ENCODE results near the gene TMSB15C.
"Not testable (repeated sequence)": the region's sequence is repeated elsewhere in the genome, so short reads cannot be mapped to it uniquely, and the experiment has no call there.

The TMSB15C gene

DNA sequence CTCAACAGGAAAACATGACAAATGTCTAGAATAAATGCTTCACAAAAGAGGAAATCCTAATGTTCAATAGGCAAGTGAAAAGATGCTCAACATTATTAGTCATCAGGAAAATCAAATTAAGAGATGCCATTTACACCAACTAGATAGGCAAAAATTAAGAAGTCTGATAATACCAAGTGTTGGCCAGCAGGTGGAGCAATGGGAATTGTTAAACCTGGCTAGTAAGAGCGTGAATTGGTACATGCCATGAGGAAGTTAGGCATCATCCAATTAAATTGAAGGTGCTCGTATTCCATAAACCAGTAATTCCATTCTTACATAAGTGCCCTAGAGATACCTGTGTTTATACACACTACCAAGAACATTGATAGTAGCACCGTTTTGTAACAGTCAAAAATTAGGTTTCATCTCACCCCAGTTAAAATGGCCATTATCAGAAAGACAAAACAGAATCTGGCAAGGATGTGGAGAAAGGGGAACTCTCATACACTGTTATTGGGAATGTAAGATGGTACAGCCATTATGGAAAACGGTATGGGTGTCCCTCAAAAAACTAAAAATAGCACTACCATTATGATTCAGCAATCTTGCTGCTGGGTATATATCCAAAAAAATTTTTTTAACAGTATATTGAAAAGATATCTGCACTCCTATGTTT is 22.2 kb upstream of the TMSB15C start:
- H3K4me1 ChIP-seq (ENCODE audit: control insufficient read depth, insufficient read depth, low read length), result no peaks in the 10 kb centered on the region
- H3K36me3 ChIP-seq (ENCODE audit: control insufficient read depth, insufficient read depth, low read length), result no peaks in the 10 kb centered on the region
- H3K27me3 ChIP-seq (ENCODE audit: control insufficient read depth, insufficient read depth, low read length), result no peaks in the 10 kb centered on the region
- H3K9me3 ChIP-seq (ENCODE audit: control insufficient read depth, low read length), result no peaks in the 10 kb centered on the region
- H3K4me3 ChIP-seq (ENCODE audit: low read length), result no peak overlapping the region
- H3K9ac ChIP-seq (ENCODE audit: low read length), result no peak overlapping the region

DNA sequence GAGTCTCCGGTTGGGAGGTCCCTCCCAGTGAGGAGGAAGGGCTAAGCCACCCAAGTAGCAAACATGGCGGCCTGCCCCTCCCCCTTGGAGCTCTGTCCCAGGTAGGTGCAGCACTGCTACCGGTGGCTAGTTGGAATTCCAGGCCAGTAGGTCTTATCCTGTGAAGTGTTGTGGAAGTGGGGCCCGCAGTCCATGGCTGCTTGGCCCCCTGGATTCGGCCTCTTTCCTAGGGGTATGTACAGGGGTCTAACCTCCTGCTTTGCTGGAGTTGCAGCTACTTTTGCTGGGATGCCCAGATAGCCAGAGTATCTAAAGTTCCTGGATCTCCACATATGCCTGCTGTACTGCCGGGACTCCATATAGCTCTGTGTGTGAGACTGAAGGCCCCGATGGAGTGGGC is 9.9 kb upstream of the TMSB15C start:
- H3K9me3 ChIP-seq (ENCODE audit: control insufficient read depth, low read length), result no peaks in the 10 kb centered on the region
- H3K27me3 ChIP-seq (ENCODE audit: control insufficient read depth, insufficient read depth, low read length), result no peaks in the 10 kb centered on the region
- H3K4me3 ChIP-seq (ENCODE audit: low read length), result no peak overlapping the region
- no peak overlapping the region for H3K9ac ChIP-seq (ENCODE audit: low read length)
- no peaks in the 10 kb centered on the region for H3K36me3 ChIP-seq (ENCODE audit: control insufficient read depth, insufficient read depth, low read length)
- no peaks in the 10 kb centered on the region for H3K4me1 ChIP-seq (ENCODE audit: control insufficient read depth, insufficient read depth, low read length)

DNA sequence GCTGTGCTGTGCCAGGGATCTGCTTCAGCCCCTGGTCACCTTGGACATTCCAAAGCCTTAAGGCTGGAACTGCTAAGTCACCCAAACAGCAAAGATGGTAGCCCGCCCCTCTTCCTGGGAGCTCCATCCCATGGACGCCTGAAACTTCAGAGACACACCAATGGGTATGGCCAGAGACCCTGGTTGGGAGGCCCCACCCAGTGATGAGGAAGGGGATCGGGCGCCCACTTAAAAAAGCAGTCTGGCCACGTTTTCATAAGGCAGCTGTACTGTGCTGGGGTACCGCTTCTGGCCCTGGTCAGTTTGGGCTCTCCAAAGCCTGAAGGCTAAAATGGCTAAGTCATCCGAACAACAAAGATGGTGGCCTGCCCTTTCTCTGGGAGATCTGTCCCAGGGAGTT is 9.4 kb upstream of the TMSB15C start:
- Histone ChIP-seq H3K27me3 (ENCODE audit: control insufficient read depth, insufficient read depth, low read length) (no peaks in the 10 kb centered on the region), H3K36me3 (ENCODE audit: control insufficient read depth, insufficient read depth, low read length) (no peaks in the 10 kb centered on the region), H3K9ac (ENCODE audit: low read length) (no peak overlapping the region), H3K4me1 (ENCODE audit: control insufficient read depth, insufficient read depth, low read length) (no peaks in the 10 kb centered on the region), H3K9me3 (ENCODE audit: control insufficient read depth, low read length) (no peaks in the 10 kb centered on the region), H3K4me3 (ENCODE audit: low read length) (no peak overlapping the region)

DNA sequence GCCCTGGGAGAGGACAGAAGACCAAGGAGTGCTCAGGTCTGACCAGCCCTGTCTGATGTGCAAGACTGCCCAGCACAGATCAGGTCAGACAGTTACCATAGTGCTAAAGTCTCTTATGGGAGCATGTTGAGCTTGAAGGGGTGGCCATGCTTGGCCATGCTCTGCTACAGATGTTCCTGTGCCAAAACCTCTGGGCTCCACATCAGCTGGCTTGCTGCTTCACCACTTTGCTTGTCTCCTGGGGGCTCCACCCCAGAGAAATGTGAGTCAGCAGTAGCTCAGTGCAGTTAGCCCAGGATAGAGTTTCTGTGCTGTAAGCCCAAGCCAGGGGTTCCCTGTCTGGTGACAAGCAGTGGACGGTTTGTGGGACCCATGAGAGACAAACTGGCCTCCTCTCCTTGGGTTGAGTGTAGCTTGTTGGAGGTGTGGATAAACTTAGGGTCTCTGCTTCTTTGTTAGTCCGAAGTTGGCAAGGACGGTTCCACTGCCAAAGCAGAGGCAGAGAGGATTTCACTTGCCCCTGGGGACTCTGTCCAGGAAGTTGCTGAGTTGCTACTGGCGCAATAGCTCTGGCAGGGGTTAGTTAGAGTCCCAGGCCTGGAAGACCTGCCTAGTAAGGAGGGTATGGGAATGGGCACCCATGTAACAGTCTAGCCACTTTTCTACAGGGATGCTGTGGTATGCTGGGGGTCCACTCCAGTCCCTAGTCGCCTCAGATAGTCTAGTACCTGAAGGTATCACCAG is 8.7 kb upstream of the TMSB15C start:
- no peaks in the 10 kb centered on the region for H3K9me3 ChIP-seq (ENCODE audit: control insufficient read depth, low read length)
- H3K9ac ChIP-seq (ENCODE audit: low read length), result no peak overlapping the region
- no peak overlapping the region for H3K4me3 ChIP-seq (ENCODE audit: low read length)
- no peaks in the 10 kb centered on the region for H3K27me3 ChIP-seq (ENCODE audit: control insufficient read depth, insufficient read depth, low read length)
- H3K36me3 ChIP-seq (ENCODE audit: control insufficient read depth, insufficient read depth, low read length), result no peaks in the 10 kb centered on the region
- H3K4me1 ChIP-seq (ENCODE audit: control insufficient read depth, insufficient read depth, low read length), result no peaks in the 10 kb centered on the region

DNA sequence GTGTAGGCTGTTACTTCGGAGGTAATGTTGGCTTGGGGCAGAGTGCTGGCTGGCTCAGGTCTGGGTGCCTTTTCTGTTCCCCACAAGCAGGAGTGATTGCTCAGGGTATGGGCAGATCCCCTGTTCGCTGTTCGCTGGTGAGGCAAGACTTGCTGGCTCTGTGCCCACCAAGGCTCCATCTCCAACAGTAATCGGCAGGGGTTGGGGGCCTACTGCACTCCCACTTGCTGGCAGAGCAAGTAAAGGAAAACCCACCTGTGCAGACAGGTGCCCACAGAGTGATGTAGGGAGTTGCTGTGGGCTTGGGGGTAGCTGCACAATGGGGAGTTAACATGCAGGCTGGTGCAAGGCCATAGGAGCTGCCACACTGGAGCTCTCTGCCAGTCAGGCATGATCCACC is 8.0 kb upstream of the TMSB15C start:
- Histone ChIP-seq H3K4me1 (ENCODE audit: control insufficient read depth, insufficient read depth, low read length) (no peaks in the 10 kb centered on the region), H3K36me3 (ENCODE audit: control insufficient read depth, insufficient read depth, low read length) (no peaks in the 10 kb centered on the region), H3K4me3 (ENCODE audit: low read length) (no peak overlapping the region), H3K9ac (ENCODE audit: low read length) (no peak overlapping the region), H3K27me3 (ENCODE audit: control insufficient read depth, insufficient read depth, low read length) (no peaks in the 10 kb centered on the region), H3K9me3 (ENCODE audit: control insufficient read depth, low read length) (no peaks in the 10 kb centered on the region)

DNA sequence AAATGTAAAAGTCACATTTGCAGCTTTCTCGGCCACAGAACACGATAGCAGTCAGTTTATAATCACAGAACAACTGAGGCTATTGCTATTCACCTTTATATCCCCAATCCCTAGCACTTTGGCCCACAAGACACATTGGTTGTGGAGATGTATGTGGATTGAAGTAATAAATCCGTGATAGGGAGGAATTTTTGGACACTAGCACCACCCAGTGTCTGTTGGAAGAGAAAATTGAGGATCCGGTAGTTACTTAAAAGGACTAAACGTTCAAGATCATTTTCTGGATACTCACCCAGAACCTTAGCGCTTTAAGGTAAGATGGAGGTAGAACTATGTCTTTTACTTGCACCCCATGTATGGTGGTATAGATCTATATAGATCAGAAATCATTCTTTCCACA is 1.8 kb upstream of the TMSB15C start:
- H3K4me1 ChIP-seq (ENCODE audit: control insufficient read depth, insufficient read depth, low read length); H3K4me3 ChIP-seq (ENCODE audit: low read length); H3K27me3 ChIP-seq (ENCODE audit: control insufficient read depth, insufficient read depth, low read length); H3K9me3 ChIP-seq (ENCODE audit: control insufficient read depth, low read length); H3K36me3 ChIP-seq (ENCODE audit: control insufficient read depth, insufficient read depth, low read length); H3K9ac ChIP-seq (ENCODE audit: low read length): not testable (repeated sequence)

DNA sequence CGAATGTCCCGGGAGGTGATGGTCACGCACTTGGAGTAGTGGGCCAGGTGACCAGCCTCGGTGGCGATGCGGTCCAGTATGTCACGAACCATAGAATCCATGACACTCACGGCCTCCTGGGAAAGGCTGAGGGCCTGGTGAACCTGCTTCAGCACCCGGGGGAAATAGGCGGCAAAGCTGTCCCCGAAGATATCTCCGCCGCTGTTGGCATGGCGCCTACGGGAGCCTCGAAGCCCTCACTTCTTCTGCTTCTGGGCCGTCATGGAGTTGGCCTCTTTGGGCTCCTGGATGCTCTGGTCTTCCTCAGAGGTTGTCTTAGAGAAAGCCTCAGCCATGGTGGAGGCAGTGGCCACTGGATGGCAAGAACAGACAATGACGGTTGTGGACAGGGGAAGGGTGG is 13.4 kb downstream of the TMSB15C start:
- not testable (repeated sequence) for H3K4me1 ChIP-seq (ENCODE audit: control insufficient read depth, insufficient read depth, low read length); H3K27me3 ChIP-seq (ENCODE audit: control insufficient read depth, insufficient read depth, low read length); H3K9ac ChIP-seq (ENCODE audit: low read length); H3K4me3 ChIP-seq (ENCODE audit: low read length); H3K9me3 ChIP-seq (ENCODE audit: control insufficient read depth, low read length); H3K36me3 ChIP-seq (ENCODE audit: control insufficient read depth, insufficient read depth, low read length)

DNA sequence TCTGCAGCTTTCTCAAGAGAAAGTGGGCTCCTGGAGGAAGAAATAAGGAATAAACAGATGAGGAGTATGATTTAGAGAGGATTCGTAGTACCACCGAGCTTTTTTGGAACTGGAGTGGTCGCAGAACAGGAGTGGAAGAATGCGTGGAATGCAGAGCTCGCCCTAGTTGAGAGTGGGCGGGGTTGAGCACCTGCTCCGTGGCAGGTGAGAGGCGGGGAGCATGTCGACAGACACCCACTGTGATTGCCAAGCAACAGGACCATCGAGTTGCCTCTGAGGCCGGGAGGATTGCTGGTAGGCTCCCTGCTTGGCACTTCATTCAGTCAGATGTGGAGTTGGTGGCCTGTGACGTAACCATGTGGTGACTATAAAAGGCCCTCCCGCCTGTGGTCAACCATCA is 21.1 kb downstream of the TMSB15C start:
- not testable (repeated sequence) for H3K27me3 ChIP-seq (ENCODE audit: control insufficient read depth, insufficient read depth, low read length); H3K36me3 ChIP-seq (ENCODE audit: control insufficient read depth, insufficient read depth, low read length); H3K4me3 ChIP-seq (ENCODE audit: low read length); H3K9ac ChIP-seq (ENCODE audit: low read length); H3K4me1 ChIP-seq (ENCODE audit: control insufficient read depth, insufficient read depth, low read length); H3K9me3 ChIP-seq (ENCODE audit: control insufficient read depth, low read length)

DNA sequence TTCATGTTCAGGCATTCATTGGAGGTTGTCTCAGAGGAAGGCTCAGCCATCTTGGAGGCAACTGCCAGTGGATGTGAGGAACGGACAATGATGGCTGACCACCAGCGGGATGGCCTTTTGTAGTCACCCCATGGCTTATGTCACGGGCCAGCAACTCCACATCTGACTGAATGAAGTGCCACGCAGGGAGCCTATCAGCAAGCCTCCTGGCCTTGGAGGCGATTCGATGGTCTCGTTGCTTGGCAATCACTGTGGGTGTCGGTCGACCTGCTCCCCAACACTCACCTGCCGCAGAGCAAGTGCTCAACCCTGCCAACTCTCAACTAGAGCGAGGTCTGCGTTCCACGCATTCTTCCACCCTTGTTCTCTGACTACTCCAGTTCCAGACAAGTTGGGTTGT is 28.9 kb downstream of the TMSB15C start:
- no peaks in the 10 kb centered on the region for H3K36me3 ChIP-seq (ENCODE audit: control insufficient read depth, insufficient read depth, low read length)

DNA sequence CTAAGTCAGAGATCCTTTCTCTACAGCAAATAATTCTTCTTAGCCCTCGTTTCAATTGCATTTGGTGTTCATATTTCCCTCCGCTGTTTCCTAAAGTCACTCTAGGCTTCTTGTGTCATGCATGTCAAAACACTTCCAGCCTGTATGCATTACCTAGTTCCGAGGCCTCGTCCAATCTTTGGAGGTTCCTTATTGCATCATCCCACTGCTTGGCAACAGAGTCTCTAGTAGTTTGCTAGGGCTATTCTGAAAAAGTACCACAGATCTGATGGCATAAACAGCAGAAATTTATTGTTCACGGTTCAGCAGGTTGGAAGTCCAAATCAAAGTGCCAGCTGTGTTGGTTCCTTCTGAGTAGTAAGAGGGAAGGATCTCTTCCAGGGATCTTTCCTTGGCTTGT is 30.4 kb downstream of the TMSB15C start:
- Histone ChIP-seq H3K9me3 (ENCODE audit: control insufficient read depth, low read length) (no peaks in the 10 kb centered on the region), H3K36me3 (ENCODE audit: control insufficient read depth, insufficient read depth, low read length) (no peaks in the 10 kb centered on the region), H3K4me1 (ENCODE audit: control insufficient read depth, insufficient read depth, low read length) (no peaks in the 10 kb centered on the region), H3K9ac (ENCODE audit: low read length) (no peak overlapping the region), H3K4me3 (ENCODE audit: low read length) (no peak overlapping the region), H3K27me3 (ENCODE audit: control insufficient read depth, insufficient read depth, low read length) (no peaks in the 10 kb centered on the region)

More for the DNA sequence above, 28.9 kb downstream of the TMSB15C start:
- H3K27me3 ChIP-seq (ENCODE audit: control insufficient read depth, insufficient read depth, low read length), result no peaks in the 10 kb centered on the region
- no peaks in the 10 kb centered on the region for H3K9me3 ChIP-seq (ENCODE audit: control insufficient read depth, low read length)
- no peaks in the 10 kb centered on the region for H3K4me1 ChIP-seq (ENCODE audit: control insufficient read depth, insufficient read depth, low read length)
- H3K9ac ChIP-seq (ENCODE audit: low read length), result no peak overlapping the region
- no peak overlapping the region for H3K4me3 ChIP-seq (ENCODE audit: low read length)

DNA sequence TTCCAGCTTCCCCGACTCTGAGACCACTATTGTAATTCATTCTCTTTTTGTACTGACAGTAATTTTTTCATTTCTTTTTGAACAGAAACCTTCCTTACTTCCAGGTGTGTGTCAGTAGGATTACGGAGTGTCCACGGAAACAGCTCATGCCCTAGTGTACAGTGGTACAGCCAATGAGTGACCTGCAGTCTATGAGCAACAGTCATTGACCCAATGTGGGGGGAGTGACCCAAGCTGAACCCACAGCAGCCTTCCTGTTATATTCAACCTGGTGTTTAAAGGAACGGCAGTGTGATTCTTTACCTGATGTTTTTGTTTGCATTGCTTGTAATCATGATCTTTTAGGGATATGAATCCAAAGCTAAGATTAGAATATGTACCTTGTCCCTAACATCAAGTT is 35.0 kb downstream of the TMSB15C start:
- no peak overlapping the region for H3K9ac ChIP-seq (ENCODE audit: low read length)
- no peaks in the 10 kb centered on the region for H3K27me3 ChIP-seq (ENCODE audit: control insufficient read depth, insufficient read depth, low read length)
- H3K4me1 ChIP-seq (ENCODE audit: control insufficient read depth, insufficient read depth, low read length), result no peaks in the 10 kb centered on the region
- H3K4me3 ChIP-seq (ENCODE audit: low read length), result no peak overlapping the region
- no peaks in the 10 kb centered on the region for H3K36me3 ChIP-seq (ENCODE audit: control insufficient read depth, insufficient read depth, low read length)
- no peaks in the 10 kb centered on the region for H3K9me3 ChIP-seq (ENCODE audit: control insufficient read depth, low read length)

DNA sequence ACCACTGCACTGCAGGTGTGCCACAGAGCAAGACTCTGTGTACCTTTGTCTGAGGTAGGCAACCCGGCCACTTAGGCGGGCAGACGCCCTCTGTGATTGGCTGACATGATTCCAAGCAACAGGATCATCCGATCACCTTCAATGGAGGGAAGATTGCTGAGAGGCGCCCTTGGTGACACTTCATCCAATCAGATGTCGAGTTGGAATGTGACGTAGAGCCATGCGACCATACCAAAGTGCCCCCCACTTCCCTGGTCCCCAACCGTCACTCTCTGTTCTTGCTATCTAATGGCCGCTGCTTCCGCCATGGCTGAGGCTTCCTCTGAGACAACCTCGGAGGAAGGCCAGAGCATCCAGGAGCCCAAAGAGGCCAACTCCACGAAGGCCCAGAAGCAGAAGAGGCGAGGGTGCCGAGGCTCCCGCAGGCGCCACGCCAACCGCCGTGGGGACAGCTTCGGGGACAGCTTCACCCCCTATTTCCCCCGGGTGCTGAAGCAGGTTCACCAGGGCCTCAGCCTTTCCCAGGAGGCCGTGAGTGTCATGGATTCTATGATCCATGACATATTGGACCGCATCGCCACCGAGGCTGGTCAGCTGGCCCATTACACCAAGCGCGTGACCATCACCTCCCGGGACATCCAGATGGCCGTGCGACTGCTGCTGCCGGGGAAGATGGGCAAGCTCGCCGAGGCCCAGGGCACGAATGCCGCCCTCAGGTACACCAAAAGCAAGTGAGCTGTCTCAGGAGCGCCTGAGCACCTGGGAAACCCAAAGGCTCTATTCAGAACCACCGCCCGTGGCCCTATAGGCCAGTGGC is 36.1 kb downstream of the TMSB15C start, which contains the start of gene H2BW2:
H2BW2 (plus strand) TSS at position 268 of the 817 bp plus-strand sequence; CDS start at position 307, 39 bp downstream.
- no peaks in the 10 kb centered on the region for H3K36me3 ChIP-seq (ENCODE audit: control insufficient read depth, insufficient read depth, low read length)
- no peaks in the 10 kb centered on the region for H3K9me3 ChIP-seq (ENCODE audit: control insufficient read depth, low read length)
- no peak within 1 kb of the TSS for H3K4me3 ChIP-seq (ENCODE audit: low read length)
- no peaks in the 10 kb centered on the region for H3K27me3 ChIP-seq (ENCODE audit: control insufficient read depth, insufficient read depth, low read length)
- H3K9ac ChIP-seq (ENCODE audit: low read length), result no peak within 1 kb of the TSS
- H3K4me1 ChIP-seq (ENCODE audit: control insufficient read depth, insufficient read depth, low read length), result no peaks in the 10 kb centered on the region

Data from mucosa of stomach (tissue), 1 donor.